A673 (cell line): ENCODE measurements around the gene C4orf50. TPM values are rescaled to one million over a fixed set of nuclear protein-coding genes. Genes with fewer than 3 reads are reported as not detected.

Source experiments
- BruUV-seq: library from RNA; stranded (reverse); fragments of 400-500 nt; replicated peaks from 2 replicates; lab custom pipeline; 2021; lab: Mats Ljungman, UMichigan
- CTCF ChIA-PET: fragments of 300-600 bp; sonication (Branson Sonifier 250); formaldehyde crosslinking; loops from one replicate; lab custom pipeline; 2022; ENCODE audit warnings: antibody characterized with exemption; lab: Charles Lee
- POLR2A ChIA-PET: fragments of 300-600 bp; sonication (Branson Sonifier 250); formaldehyde crosslinking; loops from one replicate; lab custom pipeline; 2022; ENCODE audit warnings: antibody characterized with exemption; ENCODE audit not compliant: low non-redundant PET; lab: Charles Lee
- DNase-seq: peaks from one replicate; pipeline ENCODE4 v3.0.0-alpha.2; 2015; ENCODE audit warnings: low spot score
- H3K27ac ChIP-seq: fragments of 200-600 bp; sonication (generic); 2 replicates; pipeline ENCODE4 v1.5.1; 2016; ENCODE audit warnings: mixed run types, low read depth, mild to moderate bottlenecking, mixed read lengths, antibody characterized with exemption, low read length; ENCODE audit not compliant: poor library complexity, severe bottlenecking
- H3K27me3 ChIP-seq: fragments of 200-600 bp; sonication (generic); replicated peaks from 2 replicates; pipeline ENCODE4 v1.6.1; 2017; ENCODE audit warnings: mixed run types, low read depth, mild to moderate bottlenecking, mixed read lengths, antibody characterized with exemption, low read length; ENCODE audit not compliant: insufficient read depth, poor library complexity
- H3K36me3 ChIP-seq: fragments of 200-600 bp; sonication (generic); 2 replicates; pipeline ENCODE4 v1.6.1; 2016; ENCODE audit warnings: mixed run types, mild to moderate bottlenecking, mixed read lengths, antibody characterized with exemption, low read length; ENCODE audit not compliant: insufficient read depth, poor library complexity, severe bottlenecking
- H3K4me1 ChIP-seq: fragments of 200-600 bp; sonication (generic); 2 replicates; pipeline ENCODE4 v1.6.1; 2017; ENCODE audit warnings: mixed run types, mild to moderate bottlenecking, mixed read lengths, antibody characterized with exemption, low read length; ENCODE audit not compliant: insufficient read depth, poor library complexity, severe bottlenecking
- H3K4me3 ChIP-seq: fragments of 200-600 bp; sonication (generic); 2 replicates; pipeline ENCODE4 v1.5.1; 2016; ENCODE audit warnings: low read depth, mixed run types, mild to moderate bottlenecking, mixed read lengths, low read length; ENCODE audit not compliant: poor library complexity, severe bottlenecking
- H3K9me3 ChIP-seq: fragments of 200-600 bp; sonication (generic); 2 replicates; pipeline ENCODE4 v1.6.1; 2016; ENCODE audit warnings: mixed run types, low read depth, mild to moderate bottlenecking, mixed read lengths, antibody characterized with exemption, low read length; ENCODE audit not compliant: poor library complexity, severe bottlenecking
- CTCF ChIP-seq: fragments of 300-800, 200-600 bp; sonication (generic); conservative IDR thresholded peaks from 2 replicates; pipeline ENCODE4 v1.5.1; 2017; ENCODE audit warnings: low read depth, mild to moderate bottlenecking, antibody characterized with exemption, low read length, moderate library complexity, mixed read lengths
- EZH2 ChIP-seq: fragments of 200-600 bp; sonication (generic); IDR thresholded peaks from 2 replicates; pipeline ENCODE4 v1.6.1; 2017; ENCODE audit warnings: borderline replicate concordance, low read depth, mild to moderate bottlenecking, mixed read lengths, antibody characterized with exemption, low read length; ENCODE audit not compliant: poor library complexity, severe bottlenecking
- intact Hi-C: fragments of 100-400 bp; cut with micrococcal nuclease; formaldehyde crosslinking; loops from one replicate; pipeline ENCODE4 v1.10.0; 2022; ENCODE audit not compliant: unreplicated experiment
- total RNA-seq: library from RNA; stranded (reverse); gene quantifications from 2 replicates; pipeline ENCODE4 v1.2.3, GENCODE V29; 2021

C4orf50 gene
- total RNA-seq, 1 experiment from 2014 or later: not detected

- Histone ChIP-seq H3K36me3 (no peaks in the 10 kb centered on the region), H3K9me3 (no peaks in the 10 kb centered on the region), H3K4me1 (no peaks in the 10 kb centered on the region), H3K27me3 (peaks cover 35% of the 10 kb centered on the region), H3K4me3 (no peak overlapping the region), H3K27ac (no peak overlapping the region)
- ChIA-PET CTCF (no interaction called here), POLR2A (no interaction called here)
- no TSS peak for BruUV-seq
- intact Hi-C loops: no loop called here
- no peak for DNase-seq
- no peak for TF ChIP-seq CTCF
- TF ChIP-seq EZH2: no peak
These were observed 7.0 kb downstream of the C4orf50 start for GRCh38 chr4:6011271-6011671.

GRCh38 chr4:6010789-6011188, 7.4 kb downstream of the C4orf50 start:
- Histone ChIP-seq H3K4me3 (no peak overlapping the region), H3K27me3 (peaks cover 40% of the 10 kb centered on the region), H3K4me1 (no peaks in the 10 kb centered on the region), H3K9me3 (no peaks in the 10 kb centered on the region), H3K27ac (no peak overlapping the region), H3K36me3 (no peaks in the 10 kb centered on the region)
- no peak for DNase-seq
- no TSS peak for BruUV-seq
- intact Hi-C loops: no loop called here
- ChIA-PET POLR2A (no interaction called here), CTCF (no interaction called here)
- TF ChIP-seq EZH2: no peak
- TF ChIP-seq CTCF: no peak

GRCh38 chr4:6009452-6009851, 8.8 kb downstream of the C4orf50 start:
- Histone ChIP-seq H3K36me3 (no peaks in the 10 kb centered on the region), H3K27ac (no peak overlapping the region), H3K27me3 (peaks cover 43% of the 10 kb centered on the region), H3K9me3 (no peaks in the 10 kb centered on the region), H3K4me1 (no peaks in the 10 kb centered on the region), H3K4me3 (no peak overlapping the region)
- BruUV-seq: no TSS peak
- POLR2A ChIA-PET: no interaction called here
- intact Hi-C loops: no loop called here
- CTCF ChIA-PET: no interaction called here
- TF ChIP-seq CTCF: no peak
- no peak for TF ChIP-seq EZH2
- DNase-seq: no peak
